NCI-H2196 (cell line): ENCODE results near the gene FOXL3.

Source experiments
- DNase-seq: peaks from one replicate; lab custom pipeline; 2025; ENCODE audit not compliant: unreplicated experiment; lab: John Stamatoyannopoulos, UW

Gene FOXL3

DNA sequence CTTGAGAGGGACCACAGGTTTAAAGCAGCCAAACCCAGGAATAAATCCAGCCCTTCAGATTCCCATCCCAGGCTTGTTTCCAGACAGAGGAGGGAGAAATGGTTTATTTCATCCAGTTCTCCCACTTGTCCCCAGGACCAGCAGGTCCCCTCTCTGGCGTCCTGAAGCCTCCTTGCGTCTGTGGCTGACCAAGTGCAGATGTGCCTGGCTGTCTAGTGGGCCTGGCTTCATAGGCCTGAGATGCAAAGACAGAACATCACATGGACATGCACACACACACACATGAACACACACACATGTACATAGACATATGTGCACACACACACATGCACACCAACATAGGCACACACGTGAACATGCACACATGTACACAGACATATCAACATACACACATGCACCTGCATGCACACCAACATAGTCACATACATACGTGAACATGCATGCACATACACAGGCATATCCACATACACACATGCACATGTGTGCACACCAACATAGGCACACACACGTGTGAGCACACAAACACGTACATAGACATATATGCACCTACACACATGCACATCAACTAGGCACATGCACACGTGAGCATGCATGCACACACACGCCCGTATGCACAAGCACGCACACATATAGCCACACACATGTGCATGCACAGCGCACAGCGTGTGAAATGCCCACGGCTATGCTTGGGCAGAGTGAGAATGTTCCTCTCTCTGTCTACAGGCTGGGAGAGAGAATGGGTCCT lies 10.7 kb downstream of the FOXL3 start:
- DNase-seq, result no peak

DNA sequence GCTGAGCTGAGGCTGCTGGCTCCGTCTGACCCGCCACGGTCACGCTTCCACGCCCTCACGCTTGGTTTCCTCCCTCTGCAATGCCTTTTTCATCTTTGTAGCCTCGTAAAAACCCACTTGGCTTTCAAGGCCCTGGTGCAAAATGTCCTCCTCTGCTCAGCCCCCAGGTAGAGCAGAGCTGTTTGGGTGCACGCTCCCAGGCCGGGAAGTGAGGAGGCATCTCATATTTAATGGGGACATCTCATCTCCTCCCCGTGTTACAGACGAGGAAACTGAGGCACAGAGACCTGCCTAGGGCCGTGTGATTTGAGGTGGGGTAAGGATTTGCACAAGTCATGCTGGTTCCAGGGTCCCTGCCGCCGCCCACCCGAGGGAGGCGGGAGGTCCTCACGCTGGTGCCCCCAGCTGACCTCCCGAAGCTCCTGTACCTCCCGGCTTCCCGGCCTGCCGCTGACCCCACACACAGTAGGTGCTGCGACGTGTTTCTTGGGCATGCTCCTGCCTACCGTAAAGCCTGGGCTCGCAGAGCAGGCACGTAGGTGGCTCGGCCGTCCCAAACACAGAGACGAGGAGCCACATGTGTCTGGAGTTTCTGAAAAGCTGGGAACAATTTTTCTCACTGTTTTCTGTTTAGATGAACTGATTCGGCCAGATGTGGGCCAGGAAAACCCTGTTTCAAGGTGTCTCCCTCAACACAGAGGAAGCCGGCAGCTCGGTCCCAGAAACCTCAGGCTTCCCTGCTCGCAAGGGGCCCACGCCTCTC lies 11.5 kb downstream of the FOXL3 start:
- no peak for DNase-seq

DNA sequence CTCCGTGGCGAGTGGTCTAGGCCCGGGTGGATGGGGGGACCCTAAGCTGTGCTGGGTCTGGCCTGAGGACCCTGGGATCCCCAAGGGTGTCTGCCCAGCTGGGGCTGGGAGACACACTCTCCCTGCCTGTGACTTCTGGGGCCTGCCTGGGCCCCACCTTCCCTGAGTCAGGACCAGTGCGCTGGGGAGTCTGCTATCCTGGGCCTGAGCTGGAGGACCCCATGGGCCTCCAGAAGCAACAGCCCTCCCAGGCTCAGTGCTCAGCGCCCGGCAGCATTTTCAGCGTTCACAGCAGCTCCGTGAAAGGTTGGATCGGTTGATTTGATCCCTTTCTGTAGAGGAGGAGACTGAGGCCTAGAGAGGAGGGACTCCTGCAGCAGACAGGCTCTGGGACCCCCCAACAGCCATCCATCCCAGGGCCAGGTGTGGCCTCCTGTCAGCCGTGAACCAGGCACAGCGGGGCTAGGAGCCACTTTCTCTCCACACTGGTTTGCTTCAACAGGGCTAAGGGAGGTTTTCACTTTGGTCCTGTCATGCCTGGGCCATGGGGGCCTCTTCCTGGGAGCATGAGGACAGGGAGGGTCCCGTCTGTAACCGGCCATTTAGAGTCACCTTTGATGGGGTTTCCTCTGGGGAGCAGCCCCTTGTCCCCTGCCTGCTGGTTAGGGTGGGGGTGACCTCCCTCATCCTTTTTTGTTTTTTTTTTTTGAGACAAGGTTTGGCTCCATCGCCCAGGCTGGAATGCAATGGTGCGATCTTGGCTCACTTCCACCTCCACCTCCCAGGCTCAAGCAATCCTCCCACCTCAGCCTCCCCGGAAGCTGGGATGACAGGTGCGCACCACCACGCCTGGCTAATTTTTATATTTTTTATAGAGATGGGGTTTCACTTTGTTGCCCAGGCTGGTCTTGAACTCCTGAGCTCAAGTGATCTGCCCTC lies 12.4 kb downstream of the FOXL3 start:
- DNase-seq, result no peak

DNA sequence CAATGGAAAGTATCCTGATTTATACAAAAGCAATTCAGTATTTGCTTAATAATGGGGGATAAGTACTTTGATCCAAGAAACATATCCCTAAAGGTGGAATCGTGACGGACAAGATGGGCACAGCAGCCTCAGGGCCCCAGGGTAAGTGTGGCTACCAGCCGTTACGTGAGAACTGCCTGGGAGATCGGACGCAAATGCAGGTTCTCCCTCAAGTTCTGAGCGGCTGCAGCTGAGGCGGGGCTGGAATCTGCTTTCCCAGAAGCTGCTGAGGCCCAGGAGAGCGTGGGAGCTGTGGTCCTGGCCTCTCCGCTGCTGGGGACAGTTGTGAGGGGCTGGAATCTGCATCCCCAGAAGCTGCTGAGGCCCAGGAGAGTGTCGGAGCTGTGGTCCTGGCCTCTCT lies 13.5 kb downstream of the FOXL3 start:
- no peak for DNase-seq

DNA sequence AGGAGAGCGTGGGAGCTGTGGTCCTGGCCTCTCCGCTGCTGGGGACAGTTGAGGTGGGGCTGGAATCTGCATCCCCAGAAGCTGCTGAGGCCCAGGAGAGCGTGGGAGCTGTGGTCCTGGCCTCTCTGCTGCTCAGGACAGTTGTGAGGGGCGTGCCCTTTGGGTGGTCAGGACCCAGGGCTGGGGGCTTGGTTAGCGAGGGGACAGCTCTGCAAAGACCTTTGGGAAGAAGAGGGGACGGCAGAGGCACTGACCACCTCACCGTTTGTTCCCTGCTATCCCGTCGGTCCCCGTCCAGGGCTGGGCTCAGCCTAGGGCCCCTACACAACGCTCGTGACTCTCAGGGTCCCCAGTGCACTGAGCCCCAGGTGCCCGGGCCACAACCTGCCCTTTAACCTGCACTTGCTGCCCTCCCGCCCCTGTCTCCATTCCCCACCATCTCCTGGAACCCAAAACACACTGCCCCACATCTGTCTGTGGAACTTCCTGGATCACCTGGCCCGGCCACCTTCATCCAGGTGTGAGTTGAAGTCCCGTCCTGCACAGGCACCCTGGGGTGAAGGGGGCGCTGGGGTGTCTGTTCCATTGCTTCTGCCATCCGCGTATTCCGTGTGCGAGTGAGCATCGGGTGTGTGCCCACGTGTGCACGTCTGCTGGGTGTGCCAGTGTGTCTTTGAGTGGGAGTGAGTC lies 14.1 kb downstream of the FOXL3 start:
- DNase-seq, result no peak

DNA sequence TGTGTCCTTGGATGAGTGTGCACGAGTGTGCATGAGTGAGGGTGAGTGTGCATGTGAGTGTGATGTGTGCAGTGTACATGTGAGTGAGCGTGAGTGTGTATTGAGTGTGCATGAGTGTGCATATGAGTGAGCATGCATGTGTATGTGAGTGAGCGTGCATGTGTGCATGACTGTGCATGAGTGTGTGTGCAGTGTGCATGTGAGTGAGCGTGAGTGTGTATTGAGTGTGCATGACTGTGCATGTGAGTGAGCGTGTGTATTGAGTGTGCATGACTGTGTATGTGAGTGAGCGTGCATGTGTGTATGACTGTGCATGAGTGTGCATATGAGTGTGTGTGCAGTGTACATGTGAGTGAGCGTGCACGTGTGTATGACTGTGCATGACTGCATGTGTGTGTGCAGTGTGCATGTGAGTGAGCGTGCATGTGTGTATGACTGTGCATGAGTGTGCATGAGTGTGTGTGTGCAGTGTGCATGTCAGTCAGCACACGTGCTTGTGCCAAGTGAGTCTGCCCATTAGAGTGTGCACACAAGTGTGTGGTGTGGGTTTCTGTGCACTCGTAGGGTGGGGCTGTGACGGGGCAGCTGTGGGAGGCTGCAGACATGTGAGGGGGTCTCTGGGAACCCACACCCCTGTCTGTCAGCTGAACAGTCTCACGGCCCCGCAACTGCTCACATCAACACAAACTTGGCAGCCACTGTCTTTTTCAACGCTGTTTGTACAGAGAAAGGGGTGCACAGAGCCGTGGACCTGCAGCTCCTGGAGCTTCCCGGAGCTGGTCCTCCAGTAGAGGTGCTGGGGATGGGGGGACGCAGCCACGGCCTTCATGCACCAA lies 14.8 kb downstream of the FOXL3 start:
- no peak for DNase-seq

DNA sequence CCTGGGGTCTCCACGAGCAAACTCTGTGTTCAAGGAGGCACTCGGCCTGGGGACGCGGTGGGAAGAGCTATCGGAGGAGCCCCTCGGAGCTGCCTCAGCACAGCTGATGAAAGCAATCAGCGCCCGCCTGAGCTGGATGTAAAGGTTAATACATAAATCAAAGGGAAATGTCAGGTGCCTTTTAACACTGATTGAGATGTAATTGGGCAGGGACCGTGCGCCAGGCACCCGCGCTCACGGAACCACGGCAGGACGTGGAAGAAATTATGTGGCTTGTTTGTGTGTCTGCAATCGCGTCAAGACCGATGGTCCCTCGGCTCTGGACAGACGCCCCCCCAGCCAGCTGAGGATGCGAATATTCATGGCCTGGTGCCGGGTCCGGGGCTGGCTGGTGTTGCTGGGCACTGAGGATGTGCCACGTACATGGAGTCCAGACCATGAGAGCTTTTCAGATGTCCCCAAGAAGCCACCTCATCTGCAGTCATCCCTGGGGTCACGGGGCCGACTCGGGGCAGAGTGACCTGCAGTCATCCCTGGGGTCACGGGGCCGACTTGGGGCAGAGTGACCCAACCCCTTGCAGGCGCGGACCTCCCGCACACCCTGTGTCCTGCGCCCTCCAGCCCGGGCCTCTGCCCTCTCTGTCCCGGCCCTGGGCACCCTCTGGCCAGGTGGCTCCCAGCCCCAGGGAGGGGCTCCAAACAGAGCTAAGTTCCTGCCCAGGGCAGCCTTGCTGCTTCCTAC lies 15.6 kb downstream of the FOXL3 start:
- no peak for DNase-seq

DNA sequence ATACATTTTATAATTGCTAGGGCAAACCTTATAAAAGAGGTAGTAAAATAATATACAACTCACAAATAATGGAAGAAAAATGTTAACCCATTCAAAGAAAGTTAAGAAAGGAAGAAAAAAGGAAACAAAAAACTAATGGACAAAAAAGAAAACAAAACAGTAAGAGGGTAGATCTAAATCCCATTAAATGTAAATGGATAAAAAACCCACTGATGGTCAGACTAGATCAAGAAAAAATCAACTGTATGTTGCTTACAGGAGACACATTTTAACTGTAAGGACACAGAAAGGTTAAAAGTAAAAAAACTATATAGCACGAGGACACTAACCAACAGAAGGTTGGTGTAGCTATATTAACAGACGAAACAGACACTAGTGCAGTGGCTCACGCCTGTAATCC lies 18.0 kb downstream of the FOXL3 start:
- DNase-seq, result no peak

DNA sequence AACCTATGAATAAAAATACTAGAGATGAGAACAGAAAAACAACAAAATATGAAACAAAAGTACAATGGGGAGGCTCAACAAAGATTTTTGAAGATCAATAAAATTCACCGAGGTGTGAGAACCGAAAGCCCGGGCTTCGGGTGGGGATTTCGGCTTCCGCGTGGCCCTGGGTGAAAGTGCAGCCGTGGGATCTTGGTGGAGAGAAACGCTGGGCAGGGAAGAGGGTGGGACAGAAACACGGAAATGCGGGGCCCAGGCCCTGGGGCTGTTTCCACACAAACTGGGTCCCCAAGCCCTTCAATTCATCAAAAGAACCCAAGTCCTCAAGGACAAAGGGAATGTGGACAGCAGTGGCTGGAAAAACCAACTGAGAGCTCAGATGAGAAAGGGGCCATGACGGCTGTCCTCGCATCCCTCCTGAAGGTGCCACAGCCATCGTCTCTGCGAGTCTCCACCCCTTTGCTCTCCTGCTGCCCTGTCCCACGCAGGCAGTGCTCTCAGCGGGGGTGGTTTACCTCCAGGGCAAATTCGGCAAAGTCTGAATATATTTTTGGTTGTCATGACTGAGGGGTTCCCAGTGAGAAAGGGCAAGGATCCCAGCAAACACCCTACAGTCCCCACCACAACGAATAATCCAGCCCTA lies 19.7 kb downstream of the FOXL3 start:
- no peak for DNase-seq

DNA sequence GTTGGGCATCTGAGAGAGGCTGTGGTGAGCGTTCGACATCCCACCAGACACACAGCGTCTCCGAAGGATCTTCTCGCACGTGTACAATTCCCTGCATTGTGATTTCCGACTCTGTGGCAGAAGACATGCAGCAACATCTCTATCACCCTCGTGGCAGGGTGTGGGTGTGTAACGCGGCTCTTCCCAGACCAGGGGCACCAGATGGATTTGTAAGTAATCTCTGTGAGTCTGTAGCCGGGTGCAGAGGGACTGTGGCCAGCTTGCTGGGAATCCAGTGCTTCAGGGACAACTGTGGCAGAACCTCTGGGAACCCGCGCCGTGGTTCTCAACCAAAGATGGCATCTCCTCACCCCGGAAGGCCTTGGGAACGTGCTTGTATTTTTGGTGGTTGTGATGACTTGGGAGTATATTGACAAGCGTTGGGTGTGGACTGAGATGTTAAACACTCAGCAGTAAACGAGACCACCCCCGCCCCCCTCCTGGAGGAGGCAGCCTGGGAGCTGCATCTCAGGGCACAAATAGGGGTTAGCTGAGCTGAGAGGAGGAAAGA lies 21.2 kb downstream of the FOXL3 start:
- no peak for DNase-seq

DNA sequence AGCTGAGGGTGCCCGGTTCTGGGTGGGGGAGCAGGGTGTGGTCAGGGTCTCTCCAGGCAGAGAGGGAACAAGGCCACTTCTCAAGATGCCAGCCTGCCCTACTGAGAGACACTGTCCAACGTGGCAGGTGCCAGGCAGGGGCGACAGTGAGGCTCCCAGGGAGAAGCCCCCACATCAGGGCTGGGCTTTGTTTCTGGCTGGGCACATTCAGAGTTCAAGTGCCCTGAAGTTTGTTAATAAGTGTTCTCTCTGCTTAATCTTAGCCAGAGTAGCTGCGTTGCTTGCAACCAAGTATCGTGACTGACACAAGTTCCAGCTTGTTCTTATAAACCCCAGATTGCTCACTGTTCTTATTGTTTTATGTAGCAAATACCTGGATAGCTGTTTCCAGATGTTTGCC lies 21.8 kb downstream of the FOXL3 start:
- DNase-seq, result no peak

DNA sequence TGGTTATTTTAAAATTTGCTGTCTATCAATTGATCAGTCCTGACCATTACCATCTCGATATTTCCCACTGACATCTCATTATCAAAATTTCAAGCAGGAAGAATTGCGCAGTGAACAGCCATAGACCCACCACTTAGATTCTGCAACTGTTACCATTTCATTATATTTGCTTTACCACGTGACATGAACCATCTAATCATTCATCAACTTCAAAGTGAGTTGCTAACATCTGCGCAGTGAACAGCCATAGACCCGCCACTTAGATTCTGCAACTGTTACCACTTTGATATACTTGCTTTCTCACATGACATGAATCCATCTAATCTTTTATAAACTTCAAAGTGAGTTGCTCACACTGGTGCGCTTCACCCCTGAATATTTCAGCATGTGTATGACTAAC lies 22.5 kb downstream of the FOXL3 start:
- no peak for DNase-seq

DNA sequence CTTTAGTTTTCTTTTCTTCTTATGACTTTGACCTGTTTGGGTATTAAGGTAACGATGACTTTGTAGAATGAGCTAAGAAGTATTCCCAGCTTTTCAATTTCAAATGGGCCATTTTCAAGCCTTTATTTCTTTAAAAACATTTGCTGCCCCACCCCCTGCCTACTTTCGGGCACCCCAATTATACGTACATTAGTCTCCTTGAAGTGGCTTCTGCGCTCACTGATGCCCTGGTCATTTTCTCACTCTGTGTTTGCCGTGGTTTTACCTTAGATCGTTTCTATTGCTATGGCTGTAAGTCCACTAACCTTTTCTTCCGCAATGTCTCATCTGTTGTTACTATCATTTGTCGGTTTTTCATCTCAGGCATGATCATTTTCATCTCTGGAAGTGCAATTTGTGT lies 24.9 kb downstream of the FOXL3 start:
- DNase-seq, result no peak

DNA sequence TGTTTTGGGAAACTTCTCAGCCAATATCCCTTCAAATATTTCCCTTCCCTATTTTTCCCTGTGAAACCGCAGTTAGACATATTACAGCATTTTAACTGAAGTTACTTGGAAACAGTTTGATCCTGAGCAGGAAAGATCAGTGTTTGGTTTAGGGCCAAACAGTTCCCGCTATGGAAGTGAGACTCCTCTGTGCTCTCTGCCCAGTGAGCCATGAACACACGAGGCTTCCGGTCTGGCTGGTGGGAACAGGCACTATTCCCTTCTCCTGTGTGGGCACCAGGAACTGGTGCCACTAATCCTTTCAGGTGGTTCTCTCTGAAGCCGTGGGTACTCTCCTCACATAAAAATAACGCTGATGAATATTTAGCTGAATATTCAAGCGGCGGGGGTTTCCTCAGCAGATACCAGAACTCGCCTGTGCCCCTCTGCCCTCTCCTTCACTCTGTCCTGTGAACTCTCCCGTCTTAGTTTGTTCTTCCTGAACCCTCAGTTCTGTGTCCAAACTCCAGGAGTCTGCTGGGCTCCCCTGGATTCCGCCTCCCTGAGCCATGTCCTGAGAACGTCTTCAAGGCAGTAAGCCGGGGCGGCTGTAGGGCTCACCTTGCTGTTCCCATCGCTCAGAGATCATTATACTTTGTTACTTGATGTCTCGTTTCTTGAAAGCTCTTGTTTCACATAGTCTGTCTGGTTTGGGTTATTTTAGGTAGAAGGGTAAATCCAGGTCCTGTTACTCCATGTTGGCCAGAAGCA lies 25.7 kb downstream of the FOXL3 start:
- DNase-seq, result no peak

DNA sequence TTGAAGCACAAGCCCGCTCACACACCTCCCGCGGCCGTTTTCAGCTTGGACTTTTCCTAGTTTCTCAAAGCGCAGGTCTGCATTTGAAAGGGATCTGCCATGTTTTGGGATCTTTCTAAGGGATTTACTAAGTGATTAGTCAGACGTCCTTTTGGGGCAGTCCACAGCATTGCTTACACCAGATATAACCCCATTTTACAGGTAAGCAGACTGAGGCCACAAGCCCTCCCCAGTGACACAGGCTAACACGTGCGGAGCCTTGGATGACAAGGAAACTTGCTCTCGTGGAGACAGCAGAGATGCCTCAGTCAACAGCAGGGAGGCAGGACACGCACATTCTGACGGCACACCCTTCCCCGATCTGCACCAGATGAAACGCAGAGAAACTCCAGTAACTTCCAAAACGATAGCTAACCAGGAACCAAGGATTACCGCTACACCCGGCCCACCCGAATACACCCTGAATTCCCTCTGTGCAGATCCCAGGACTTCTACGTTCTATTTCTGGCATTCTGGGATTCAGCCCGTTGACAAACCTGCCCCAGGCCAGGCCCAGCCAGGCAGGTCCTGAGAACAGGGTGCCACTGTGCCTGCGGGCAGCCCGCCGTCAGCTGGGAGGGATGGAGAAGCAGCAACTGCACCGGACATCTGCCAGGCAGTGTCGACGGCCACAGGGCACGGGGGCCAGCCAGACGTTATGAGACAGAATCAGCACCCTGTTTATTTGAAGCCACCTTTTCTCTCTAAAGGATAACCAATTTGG lies 27.9 kb downstream of the FOXL3 start:
- no peak for DNase-seq

DNA sequence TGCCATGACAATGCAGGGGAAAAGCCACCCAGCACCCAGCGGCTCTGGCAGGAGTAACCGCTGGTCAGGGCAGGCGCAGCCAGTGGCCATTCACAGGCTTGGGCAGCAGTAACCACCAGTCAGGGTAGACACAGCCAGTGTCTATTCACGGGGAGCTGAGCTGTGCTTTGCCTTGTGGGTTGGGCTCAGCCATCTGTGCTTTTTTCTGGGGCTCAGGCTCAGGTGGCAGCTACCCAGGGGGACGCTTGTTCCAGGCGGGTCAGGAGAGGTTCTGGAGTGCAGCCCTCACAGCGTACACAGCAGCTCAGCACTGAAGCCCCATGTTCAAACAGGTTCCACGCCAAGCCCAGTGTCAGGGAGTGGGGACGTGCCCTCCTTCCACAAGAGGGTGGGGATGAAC lies 28.5 kb downstream of the FOXL3 start:
- DNase-seq, result no peak
